Stimulated activated CD4-positive, alpha-beta T cell treated with anti-CD3 and anti-CD28 coated beads, Interleukin-1b, Interleukin-23, amount 100 ng/mL, for 48 hours (primary cell): ENCODE results near the gene AGTRAP.

Source experiments
- DNase-seq: peaks from one replicate; pipeline ENCODE4 v3.0.0-alpha.2; 2020

The AGTRAP gene

GRCh38 chr1:11764519-11764918, 28.6 kb downstream of the AGTRAP start:
- DNase-seq, result no peak

- DNase-seq, result no peak
These were observed 29.9 kb downstream of the AGTRAP start for GRCh38 chr1:11765661-11766428.

- DNase-seq, result no peak
These were observed 30.5 kb downstream of the AGTRAP start for GRCh38 chr1:11766429-11766776.

GRCh38 chr1:11767922-11768704, 32.2 kb downstream of the AGTRAP start:
- DNase-seq, result no peak

- no peak for DNase-seq
These were observed 32.9 kb downstream of the AGTRAP start for GRCh38 chr1:11768821-11769220.

GRCh38 chr1:11769274-11769673, 33.3 kb downstream of the AGTRAP start:
- DNase-seq, result no peak

- DNase-seq, result no peak
These were observed 34.1 kb downstream of the AGTRAP start for GRCh38 chr1:11770011-11770410.

GRCh38 chr1:11771481-11772043, 35.6 kb downstream of the AGTRAP start:
- no peak for DNase-seq

GRCh38 chr1:11772458-11772857, 36.5 kb downstream of the AGTRAP start:
- DNase-seq, result no peak

- DNase-seq, result no peak
These were observed 38.8 kb downstream of the AGTRAP start for GRCh38 chr1:11774753-11775152.

GRCh38 chr1:11777658-11778322, 41.9 kb downstream of the AGTRAP start:
- no peak for DNase-seq

- no peak for DNase-seq
These were observed 42.4 kb downstream of the AGTRAP start for GRCh38 chr1:11778336-11778735.

- no peak for DNase-seq
These were observed 43.1 kb downstream of the AGTRAP start for GRCh38 chr1:11778844-11779623.

GRCh38 chr1:11779715-11780379, 43.9 kb downstream of the AGTRAP start:
- no peak for DNase-seq

- no peak for DNase-seq
These were observed 44.6 kb downstream of the AGTRAP start for GRCh38 chr1:11780380-11781147.

GRCh38 chr1:11781297-11781696, 45.4 kb downstream of the AGTRAP start:
- no peak for DNase-seq

GRCh38 chr1:11782127-11782708, 46.3 kb downstream of the AGTRAP start:
- no peak for DNase-seq

GRCh38 chr1:11783556-11783955, 47.6 kb downstream of the AGTRAP start:
- DNase-seq, result no peak

- DNase-seq, result no peak
These were observed 48.5 kb downstream of the AGTRAP start for GRCh38 chr1:11784256-11784992.
